ENCODE data around the gene ABHD16B. TPM values are rescaled to one million over a fixed set of nuclear protein-coding genes. Genes with fewer than 3 reads are reported as not detected.
"Not testable (repeated sequence)": the region's sequence is repeated elsewhere in the genome, so short reads cannot be mapped to it uniquely, and the experiment has no call there.

Gene ABHD16B
- total RNA-seq, 1 donor from 2014 or later: not detected

DNA sequence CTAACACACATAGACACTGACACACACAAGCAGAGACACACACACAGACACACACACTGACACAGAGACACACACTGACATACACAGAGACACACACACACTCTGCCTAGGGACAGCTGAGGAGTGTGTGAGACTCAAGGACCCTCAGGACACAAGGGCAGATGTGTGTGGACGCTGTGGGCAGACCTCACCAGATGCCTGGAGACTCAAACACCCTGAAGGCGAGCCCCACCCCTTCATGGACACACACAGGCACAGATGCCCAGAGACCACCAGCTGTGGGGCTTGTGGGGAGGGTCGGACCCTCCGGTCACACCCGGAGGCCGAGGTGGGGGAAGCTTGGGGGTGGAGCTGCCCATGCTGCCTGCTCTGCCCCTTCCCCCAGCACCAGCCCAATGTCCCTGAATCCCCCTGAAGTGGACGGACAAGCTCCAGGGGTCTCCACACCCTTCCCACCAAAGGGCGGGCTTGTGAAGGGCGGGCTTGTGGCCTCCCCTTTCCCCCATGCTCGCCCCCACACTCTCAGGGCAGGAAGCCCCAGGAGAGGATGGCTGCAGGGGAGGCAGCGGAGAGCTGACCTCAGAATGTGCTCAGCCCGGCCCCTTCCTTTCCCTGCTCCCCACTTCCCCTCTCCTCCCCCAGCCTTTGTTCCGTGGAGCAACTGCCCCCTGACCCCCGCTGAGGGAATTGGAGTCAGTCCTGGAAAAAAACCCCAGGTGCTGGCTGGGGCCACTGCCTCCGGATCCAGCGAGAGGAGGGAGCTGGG, 13.9 kb upstream of the ABHD16B start:
- TF ChIP-seq, protein P1, sequence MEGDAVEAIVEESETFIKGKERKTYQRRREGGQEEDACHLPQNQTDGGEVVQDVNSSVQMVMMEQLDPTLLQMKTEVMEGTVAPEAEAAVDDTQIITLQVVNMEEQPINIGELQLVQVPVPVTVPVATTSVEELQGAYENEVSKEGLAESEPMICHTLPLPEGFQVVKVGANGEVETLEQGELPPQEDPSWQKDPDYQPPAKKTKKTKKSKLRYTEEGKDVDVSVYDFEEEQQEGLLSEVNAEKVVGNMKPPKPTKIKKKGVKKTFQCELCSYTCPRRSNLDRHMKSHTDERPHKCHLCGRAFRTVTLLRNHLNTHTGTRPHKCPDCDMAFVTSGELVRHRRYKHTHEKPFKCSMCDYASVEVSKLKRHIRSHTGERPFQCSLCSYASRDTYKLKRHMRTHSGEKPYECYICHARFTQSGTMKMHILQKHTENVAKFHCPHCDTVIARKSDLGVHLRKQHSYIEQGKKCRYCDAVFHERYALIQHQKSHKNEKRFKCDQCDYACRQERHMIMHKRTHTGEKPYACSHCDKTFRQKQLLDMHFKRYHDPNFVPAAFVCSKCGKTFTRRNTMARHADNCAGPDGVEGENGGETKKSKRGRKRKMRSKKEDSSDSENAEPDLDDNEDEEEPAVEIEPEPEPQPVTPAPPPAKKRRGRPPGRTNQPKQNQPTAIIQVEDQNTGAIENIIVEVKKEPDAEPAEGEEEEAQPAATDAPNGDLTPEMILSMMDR (IDR thresholded peaks at IDR 0.05; ENCODE audit: insufficient read depth, low read length, poor library complexity, severe bottlenecking): no peak
- no peaks in the 10 kb centered on the region for H3K36me3 ChIP-seq (ENCODE audit: control insufficient read depth, insufficient read depth, low read length)
- no peak overlapping the region for H3K4me3 ChIP-seq (ENCODE audit: low read depth, low read length)
- H3K27me3 ChIP-seq (ENCODE audit: control insufficient read depth, insufficient read depth, low read length): peaks cover 40% of the 10 kb centered on the region
- DNase-seq (ENCODE audit: low read depth): no peak

GRCh38 chr20:63848003-63848911, 13.0 kb upstream of the ABHD16B start:
- TF ChIP-seq, protein P1 (IDR thresholded peaks at IDR 0.05; ENCODE audit: insufficient read depth, low read length, poor library complexity, severe bottlenecking): no peak
- Histone ChIP-seq H3K27me3 (ENCODE audit: control insufficient read depth, insufficient read depth, low read length) (peaks cover 33% of the 10 kb centered on the region), H3K36me3 (ENCODE audit: control insufficient read depth, insufficient read depth, low read length) (no peaks in the 10 kb centered on the region), H3K4me3 (ENCODE audit: low read depth, low read length) (no peak overlapping the region)
- DNase-seq (ENCODE audit: low read depth): no peak

DNA sequence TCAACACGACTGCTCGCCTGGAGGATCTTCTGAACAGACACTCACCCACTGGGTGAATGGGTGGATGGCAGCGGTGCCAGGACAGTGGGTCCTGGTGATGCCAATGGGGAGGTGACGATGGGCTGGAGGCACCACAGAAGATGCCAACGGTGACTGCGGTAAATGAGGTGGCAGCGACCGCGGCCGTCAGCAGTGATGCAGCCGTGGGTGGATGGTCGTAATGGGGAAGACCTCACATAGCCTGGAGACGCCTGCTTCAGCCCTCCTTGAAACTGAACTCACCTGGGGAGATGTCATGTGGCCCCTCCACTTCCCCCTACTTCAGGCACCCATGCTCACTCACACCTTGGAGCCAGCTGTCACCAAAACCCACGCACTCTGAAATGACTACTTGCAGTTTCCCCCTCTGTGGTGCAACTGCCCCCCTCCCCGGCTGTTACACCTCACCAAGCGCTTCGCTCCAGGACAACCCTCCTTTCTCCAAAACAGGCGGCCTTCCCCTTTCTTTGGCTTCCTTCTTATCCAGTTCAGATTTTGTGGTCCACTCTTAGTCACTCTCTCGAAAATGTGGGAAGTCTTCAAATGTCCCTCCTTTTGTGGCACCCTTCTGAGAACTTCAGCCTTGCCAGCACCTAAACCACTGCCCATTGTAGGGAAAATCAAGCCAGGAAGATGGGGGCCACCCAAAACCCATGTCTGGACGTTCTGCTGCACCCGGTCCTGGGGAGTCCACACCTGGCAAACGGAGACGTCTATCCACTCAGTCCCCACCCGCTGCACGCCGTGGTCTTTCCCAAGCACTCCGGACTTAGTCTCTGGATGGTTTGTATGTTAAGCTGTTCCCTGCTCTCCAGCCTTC, 10.4 kb upstream of the ABHD16B start:
- Histone ChIP-seq H3K27me3 (ENCODE audit: control insufficient read depth, insufficient read depth, low read length) (peaks cover 34% of the 10 kb centered on the region), H3K4me3 (ENCODE audit: low read depth, low read length) (no peak overlapping the region), H3K36me3 (ENCODE audit: control insufficient read depth, insufficient read depth, low read length) (no peaks in the 10 kb centered on the region)
- TF ChIP-seq, protein P1 (IDR thresholded peaks at IDR 0.05; ENCODE audit: insufficient read depth, low read length, poor library complexity, severe bottlenecking): no peak
- no peak for DNase-seq (ENCODE audit: low read depth)

DNA sequence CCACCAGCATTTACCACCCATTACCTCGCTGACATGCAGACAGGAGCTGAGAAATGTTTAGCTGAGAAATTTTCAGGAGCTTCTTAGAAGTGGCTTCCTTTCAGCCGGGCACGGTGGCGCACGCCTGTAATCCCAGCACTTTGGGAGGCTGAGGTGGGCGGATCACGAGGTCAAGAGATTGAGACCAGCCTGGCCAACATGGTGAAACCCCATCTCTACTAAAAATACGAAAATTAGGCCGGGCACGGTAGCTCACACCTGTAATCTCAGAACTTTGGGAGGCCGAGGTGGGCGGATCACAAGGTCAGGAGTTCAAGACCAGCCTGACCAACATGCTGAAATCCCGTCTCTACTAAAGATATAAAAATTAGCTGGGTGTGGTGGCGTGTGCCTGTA, 9.8 kb upstream of the ABHD16B start:
- DNase-seq (ENCODE audit: low read depth); H3K36me3 ChIP-seq (ENCODE audit: control insufficient read depth, insufficient read depth, low read length); H3K4me3 ChIP-seq (ENCODE audit: low read depth, low read length): not testable (repeated sequence)
- H3K27me3 ChIP-seq (ENCODE audit: control insufficient read depth, insufficient read depth, low read length): peaks cover 33% of the 10 kb centered on the region

DNA sequence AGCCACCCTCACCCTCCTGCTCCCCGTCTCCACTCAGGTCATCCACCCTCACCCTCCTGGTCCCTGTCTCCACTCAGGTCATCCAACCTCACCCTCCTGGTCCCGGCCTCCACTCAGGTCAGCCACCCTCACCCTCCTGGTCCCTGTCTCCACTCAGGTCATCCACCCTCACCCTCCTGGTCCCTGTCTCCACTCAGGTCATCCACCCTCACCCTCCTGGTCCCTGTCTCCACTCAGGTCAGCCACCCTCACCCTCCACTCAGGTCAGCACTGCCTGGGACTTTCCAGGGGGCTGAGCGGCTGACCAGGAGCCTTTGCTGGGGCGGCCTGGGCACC, 7.6 kb upstream of the ABHD16B start:
- not testable (repeated sequence) for DNase-seq (ENCODE audit: low read depth); H3K36me3 ChIP-seq (ENCODE audit: control insufficient read depth, insufficient read depth, low read length); H3K4me3 ChIP-seq (ENCODE audit: low read depth, low read length)
- H3K27me3 ChIP-seq (ENCODE audit: control insufficient read depth, insufficient read depth, low read length): peaks cover 22% of the 10 kb centered on the region

DNA sequence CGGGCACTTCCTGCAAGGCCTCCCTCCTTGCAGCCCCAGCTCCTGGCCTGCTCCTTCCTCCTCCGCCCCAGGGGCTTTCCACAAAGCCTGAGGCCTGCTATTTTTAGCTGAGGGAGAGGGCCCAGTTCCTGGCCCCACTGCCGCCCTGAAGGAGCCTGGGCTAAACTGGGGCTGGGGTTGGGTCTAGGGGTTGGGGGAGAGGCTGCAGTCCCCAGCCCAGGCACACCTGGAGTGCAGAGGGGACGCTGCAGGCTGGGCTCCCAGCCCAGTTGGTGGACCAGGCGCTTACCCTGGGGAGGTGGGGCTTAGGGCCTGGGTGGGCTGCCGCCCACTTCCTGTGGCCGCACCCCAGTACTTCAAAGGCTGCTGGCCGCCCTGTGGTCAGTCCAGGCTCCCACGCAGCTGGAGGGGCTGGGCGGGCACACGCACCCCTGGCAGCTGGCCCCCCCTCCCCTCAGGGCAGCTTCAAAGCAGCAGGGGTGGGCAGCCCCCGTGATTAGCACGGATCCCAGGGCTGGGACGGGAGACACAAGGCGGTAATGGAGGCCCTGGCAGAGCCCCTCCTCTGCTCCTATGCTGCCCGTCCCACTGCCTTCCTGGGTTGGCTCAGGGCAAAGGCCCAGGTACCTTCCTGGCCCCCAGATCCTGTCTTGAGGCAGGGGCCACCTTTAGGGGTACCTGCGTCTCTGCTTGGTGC, 7.1 kb upstream of the ABHD16B start:
- DNase-seq (ENCODE audit: low read depth): no peak
- no peaks in the 10 kb centered on the region for H3K36me3 ChIP-seq (ENCODE audit: control insufficient read depth, insufficient read depth, low read length)
- H3K4me3 ChIP-seq (ENCODE audit: low read depth, low read length): no peak overlapping the region
- H3K27me3 ChIP-seq (ENCODE audit: control insufficient read depth, insufficient read depth, low read length): peaks cover 22% of the 10 kb centered on the region
- TF ChIP-seq, protein P1 (IDR thresholded peaks at IDR 0.05; ENCODE audit: insufficient read depth, low read length, poor library complexity, severe bottlenecking): no peak
